ENCODE results near the gene ELOVL4. TPM values are rescaled to one million over a fixed set of nuclear protein-coding genes. Genes with fewer than 3 reads are reported as not detected.

Gene ELOVL4
- total RNA-seq, result 0.10 TPM in 1 of 2 replicates, not detected in the other
- 0.02 TPM for total RNA-seq (2013)
- not detected in 2 replicates for polyA plus RNA-seq
- polyA minus RNA-seq, result not detected in 2 replicates

DNA sequence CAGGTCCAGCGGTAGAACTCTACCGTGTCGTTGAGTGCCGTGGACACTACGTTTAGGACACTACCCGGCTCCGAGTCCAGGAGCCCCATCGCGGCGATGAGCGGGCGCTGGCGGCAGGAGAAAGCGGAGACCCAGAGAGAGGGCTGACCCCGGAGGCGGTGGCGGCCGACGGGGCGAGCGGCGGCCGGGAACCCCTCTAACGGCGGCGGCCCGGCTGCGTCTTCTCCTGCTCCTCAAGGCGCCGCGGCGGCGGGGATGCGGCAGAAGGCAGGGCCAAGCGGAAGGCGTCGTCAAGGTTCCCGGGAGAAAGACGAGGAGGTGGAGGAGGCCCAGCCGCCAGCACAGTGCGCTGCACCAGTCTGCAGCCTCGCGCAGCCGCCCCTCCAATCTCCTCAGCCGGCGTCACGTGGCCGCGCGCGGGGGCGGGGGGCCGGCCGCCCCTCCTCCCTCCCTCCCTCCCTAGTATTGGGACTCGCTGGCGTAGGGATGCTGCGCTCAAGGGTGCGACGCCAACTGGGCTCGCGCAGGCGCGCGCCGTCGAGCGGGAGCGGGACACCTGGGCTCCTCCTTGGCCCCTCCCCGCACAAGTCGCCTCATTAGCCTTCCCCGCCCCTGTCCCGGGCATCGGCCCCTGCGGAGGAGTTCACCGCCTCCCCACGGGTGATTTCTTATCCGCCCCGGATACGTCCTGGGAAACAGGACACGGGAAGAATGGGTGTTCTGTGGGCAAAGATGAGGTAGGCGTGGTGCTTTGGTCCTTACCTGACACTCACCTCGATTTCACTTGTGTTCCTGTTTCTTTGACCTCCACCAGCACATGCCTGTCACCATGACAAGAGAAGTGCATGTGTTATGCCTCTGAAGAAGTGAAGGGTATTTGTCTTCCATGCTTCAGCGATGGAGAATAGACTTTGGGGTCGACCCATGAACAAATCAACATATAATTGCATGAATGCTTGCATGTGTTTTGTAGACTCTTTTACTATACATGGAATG lies at the start of gene ELOVL4:
TSS of gene ELOVL4 (minus strand) at position 363 of the 996 bp plus-strand sequence. CDS start at position 89, 274 bp downstream.
- H3K27ac Mint-ChIP-seq, result no peak within 1 kb of the TSS
- DNase-seq (peak; percentile 32), ATAC-seq (ENCODE audit: low read depth) (peak; percentile 36)
- H3K27me3 ChIP-seq (replicated peaks in 1 of 4; ENCODE audit: control extremely low read depth in 1 of 4, control insufficient read depth in 3 of 4, insufficient read depth in 4 of 4, low read length in 3 of 4), result peaks cover 0 to 53% (median 48%) of the 10 kb centered on the region in 4 experiments
- H3K9ac ChIP-seq (ENCODE audit: low read length), result peak within 1 kb of the TSS; percentile 55
- peaks cover 50% of the 10 kb centered on the region for H3K27me3 Mint-ChIP-seq
- 1% methylated on average over 77 of the region's 84 CpGs for WGBS (ENCODE audit: insufficient coverage)
- peak within 1 kb of the TSS; percentile 83 for H3K4me3 Mint-ChIP-seq
- TF ChIP-seq EZH2 (IDR thresholded peaks at IDR 0.05; ENCODE audit: borderline replicate concordance, insufficient read depth, low read depth, low read length, poor library complexity, severe bottlenecking) (no peak), CTCF (IDR thresholded peaks at IDR 0.05) (no peak)
- peak within 1 kb of the TSS; percentile 90 for H3K4me2 ChIP-seq (replicated peaks; ENCODE audit: low read depth, low read length, poor library complexity, severe bottlenecking)
- peak within 1 kb of the TSS; percentile 16 to 63 (median 39) for H3K4me3 ChIP-seq (ENCODE audit: control extremely low read depth in 1 of 5, extremely low read depth in 1 of 5, insufficient read depth in 1 of 5, low read depth in 2 of 5, low read length in 4 of 5)
- peak within 1 kb of the TSS; percentile 77 for H2AFZ ChIP-seq (ENCODE audit: insufficient read depth, low read depth, low read length, poor library complexity, severe bottlenecking)
- peaks cover 18 to 21% of the 10 kb centered on the region in 2 donors for H3K4me1 ChIP-seq (ENCODE audit: control insufficient read depth in 2 of 2, insufficient read depth in 2 of 2, low read length in 2 of 2)
- H3K27ac ChIP-seq (ENCODE audit: low read length in 2 of 2), result no peak within 1 kb of the TSS
- H4K20me1 ChIP-seq (ENCODE audit: control insufficient read depth, insufficient read depth, low read length, poor library complexity, severe bottlenecking), result no peaks in the 10 kb centered on the region
- intact Hi-C loops (cut with micrococcal nuclease), result loop anchor here (5.0 kb wide), 1 partner anchor 55 kb away; the partner anchor contains the start of gene TTK
- ChIA-PET POLR2A (no interaction called here), CTCF (interaction anchor here (1.1 kb wide), 1 partner anchor 273 kb away, joined by 3 read pairs; no protein-coding TSS in a partner anchor)
- H3K4me1 Mint-ChIP-seq, result peaks cover 19% of the 10 kb centered on the region
- peaks cover 0 to 2% (median 0%) of the 10 kb centered on the region in 3 donors for H3K9me3 ChIP-seq (ENCODE audit: control extremely low read depth in 1 of 3, control insufficient read depth in 2 of 3, insufficient read depth in 1 of 3, low read length in 2 of 3)
- no peaks in the 10 kb centered on the region for H3K36me3 ChIP-seq (replicated peaks in 1 of 2; ENCODE audit: control extremely low read depth in 1 of 2, control insufficient read depth in 1 of 2, extremely low read depth in 1 of 2, insufficient read depth in 2 of 2, low read length in 1 of 2)
- H3K9me3 Mint-ChIP-seq (ENCODE audit: insufficient read depth), result no peaks in the 10 kb centered on the region
- H3K79me2 ChIP-seq (ENCODE audit: control insufficient read depth, insufficient read depth, low read length), result no peaks in the 10 kb centered on the region

GRCh38 chr6:79993911-79994309 lies 46.6 kb upstream of the ELOVL4 start:
- Mint-ChIP-seq H3K4me3 (no peak overlapping the region), H3K27ac (no peak overlapping the region), H3K4me1 (no peaks in the 10 kb centered on the region), H3K27me3 (peaks cover 11% of the 10 kb centered on the region), H3K9me3 (ENCODE audit: insufficient read depth) (no peaks in the 10 kb centered on the region)
- TF ChIP-seq EZH2 (IDR thresholded peaks at IDR 0.05; ENCODE audit: borderline replicate concordance, insufficient read depth, low read depth, low read length, poor library complexity, severe bottlenecking) (no peak), CTCF (IDR thresholded peaks at IDR 0.05) (no peak)
- H3K36me3 ChIP-seq (replicated peaks in 1 of 2; ENCODE audit: control extremely low read depth in 1 of 2, control insufficient read depth in 1 of 2, extremely low read depth in 1 of 2, insufficient read depth in 2 of 2, low read length in 1 of 2), result no peaks in the 10 kb centered on the region
- H3K9me3 ChIP-seq (ENCODE audit: control extremely low read depth in 1 of 3, control insufficient read depth in 2 of 3, insufficient read depth in 1 of 3, low read length in 2 of 3), result peaks cover 0 to 2% (median 0%) of the 10 kb centered on the region in 3 donors
- ChIA-PET POLR2A (no interaction called here), CTCF (no interaction called here)
- DNase-seq (no peak), ATAC-seq (ENCODE audit: low read depth) (no peak)
- no peaks in the 10 kb centered on the region for H3K4me1 ChIP-seq (ENCODE audit: control insufficient read depth in 2 of 2, insufficient read depth in 2 of 2, low read length in 2 of 2)
- H3K9ac ChIP-seq (ENCODE audit: low read length), result no peak overlapping the region
- no peaks in the 10 kb centered on the region for H3K27me3 ChIP-seq (replicated peaks in 1 of 4; ENCODE audit: control extremely low read depth in 1 of 4, control insufficient read depth in 3 of 4, insufficient read depth in 4 of 4, low read length in 3 of 4)
- intact Hi-C loops (cut with micrococcal nuclease), result no loop called here
- H3K79me2 ChIP-seq (ENCODE audit: control insufficient read depth, insufficient read depth, low read length), result no peaks in the 10 kb centered on the region
- H3K27ac ChIP-seq (ENCODE audit: low read length in 2 of 2), result no peak overlapping the region
- H3K4me2 ChIP-seq (replicated peaks; ENCODE audit: low read depth, low read length, poor library complexity, severe bottlenecking), result no peak overlapping the region
- H4K20me1 ChIP-seq (ENCODE audit: control insufficient read depth, insufficient read depth, low read length, poor library complexity, severe bottlenecking), result no peaks in the 10 kb centered on the region
- H2AFZ ChIP-seq (ENCODE audit: insufficient read depth, low read depth, low read length, poor library complexity, severe bottlenecking), result no peak overlapping the region
- H3K4me3 ChIP-seq (ENCODE audit: control extremely low read depth in 1 of 5, extremely low read depth in 1 of 5, insufficient read depth in 1 of 5, low read depth in 2 of 5, low read length in 4 of 5), result no peak overlapping the region

Measured in B cell (primary cell).